ENCODE measurements around the gene DENND1A. TPM values are rescaled to one million over a fixed set of nuclear protein-coding genes. Genes with fewer than 3 reads are reported as not detected.

Gene DENND1A
- total RNA-seq, 1 experiment from 2014 or later: 13.0 TPM

DNA sequence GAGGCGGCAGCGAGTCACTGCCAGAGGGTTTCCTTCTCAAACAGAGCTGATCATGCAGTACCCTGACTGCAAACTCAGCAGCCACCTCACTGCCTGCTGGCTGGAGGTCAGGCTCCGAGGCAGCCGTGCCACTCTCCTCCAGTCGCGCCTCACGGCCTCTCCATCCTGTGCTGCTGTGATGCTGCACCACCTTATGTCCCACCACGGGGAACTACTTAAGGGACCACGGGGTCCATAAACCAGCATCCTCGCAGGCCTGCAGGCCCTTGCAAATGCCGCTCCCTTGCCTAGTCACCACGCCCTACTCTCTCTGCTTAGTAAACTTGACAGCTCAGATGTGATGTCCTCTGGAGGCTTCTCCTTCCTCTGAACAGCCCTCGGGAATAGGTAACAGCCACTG lies 474.7 kb downstream of the DENND1A start:
- no peak overlapping the region for H3K27ac Mint-ChIP-seq (ENCODE audit: unreplicated experiment)
- intact Hi-C loops (cut with micrococcal nuclease; ENCODE audit: unreplicated experiment): no loop called here
- CTCF ChIA-PET: no interaction called here
- DNase-seq: no peak
- H3K4me1 Mint-ChIP-seq (ENCODE audit: low read depth, unreplicated experiment): no peaks in the 10 kb centered on the region
- TF ChIP-seq, protein P1, sequence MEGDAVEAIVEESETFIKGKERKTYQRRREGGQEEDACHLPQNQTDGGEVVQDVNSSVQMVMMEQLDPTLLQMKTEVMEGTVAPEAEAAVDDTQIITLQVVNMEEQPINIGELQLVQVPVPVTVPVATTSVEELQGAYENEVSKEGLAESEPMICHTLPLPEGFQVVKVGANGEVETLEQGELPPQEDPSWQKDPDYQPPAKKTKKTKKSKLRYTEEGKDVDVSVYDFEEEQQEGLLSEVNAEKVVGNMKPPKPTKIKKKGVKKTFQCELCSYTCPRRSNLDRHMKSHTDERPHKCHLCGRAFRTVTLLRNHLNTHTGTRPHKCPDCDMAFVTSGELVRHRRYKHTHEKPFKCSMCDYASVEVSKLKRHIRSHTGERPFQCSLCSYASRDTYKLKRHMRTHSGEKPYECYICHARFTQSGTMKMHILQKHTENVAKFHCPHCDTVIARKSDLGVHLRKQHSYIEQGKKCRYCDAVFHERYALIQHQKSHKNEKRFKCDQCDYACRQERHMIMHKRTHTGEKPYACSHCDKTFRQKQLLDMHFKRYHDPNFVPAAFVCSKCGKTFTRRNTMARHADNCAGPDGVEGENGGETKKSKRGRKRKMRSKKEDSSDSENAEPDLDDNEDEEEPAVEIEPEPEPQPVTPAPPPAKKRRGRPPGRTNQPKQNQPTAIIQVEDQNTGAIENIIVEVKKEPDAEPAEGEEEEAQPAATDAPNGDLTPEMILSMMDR (IDR thresholded peaks at IDR 0.05; ENCODE audit: unreplicated experiment): no peak
- no peaks in the 10 kb centered on the region for H3K27me3 Mint-ChIP-seq (ENCODE audit: unreplicated experiment)
- no peak overlapping the region for H3K4me3 Mint-ChIP-seq (ENCODE audit: low read depth, unreplicated experiment)
- no peaks in the 10 kb centered on the region for H3K36me3 Mint-ChIP-seq (ENCODE audit: insufficient read depth, unreplicated experiment)
- no peaks in the 10 kb centered on the region for H3K9me3 Mint-ChIP-seq (ENCODE audit: low read depth, unreplicated experiment)
- no TSS peak for BruUV-seq (replicated peaks)

DNA sequence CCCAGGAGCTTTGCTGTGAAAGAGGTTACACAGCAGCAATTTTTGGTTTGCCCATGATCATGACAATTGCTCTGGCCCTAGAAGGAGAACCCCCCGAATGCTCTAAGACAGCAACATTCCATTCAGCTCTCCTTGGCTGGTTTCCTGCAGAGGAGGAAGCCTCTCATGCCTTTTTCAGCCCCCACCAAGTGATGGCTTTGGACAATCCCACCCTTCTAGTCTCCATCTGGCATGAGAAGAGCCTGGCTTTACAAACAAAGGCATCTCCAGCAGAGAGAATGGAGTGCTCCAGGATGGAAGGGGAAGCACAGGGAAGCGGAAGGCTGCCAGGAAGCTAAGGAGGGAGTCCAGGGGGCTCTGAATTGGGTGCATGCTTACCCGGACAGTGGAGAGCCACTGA lies 475.6 kb downstream of the DENND1A start:
- Mint-ChIP-seq H3K4me3 (ENCODE audit: low read depth, unreplicated experiment) (no peak overlapping the region), H3K27ac (ENCODE audit: unreplicated experiment) (no peak overlapping the region), H3K4me1 (ENCODE audit: low read depth, unreplicated experiment) (no peaks in the 10 kb centered on the region), H3K27me3 (ENCODE audit: unreplicated experiment) (no peaks in the 10 kb centered on the region), H3K9me3 (ENCODE audit: low read depth, unreplicated experiment) (no peaks in the 10 kb centered on the region), H3K36me3 (ENCODE audit: insufficient read depth, unreplicated experiment) (no peaks in the 10 kb centered on the region)
- CTCF ChIA-PET: no interaction called here
- no TSS peak for BruUV-seq (replicated peaks)
- intact Hi-C loops (cut with micrococcal nuclease; ENCODE audit: unreplicated experiment): no loop called here
- no peak for DNase-seq
- TF ChIP-seq, protein P1 (IDR thresholded peaks at IDR 0.05; ENCODE audit: unreplicated experiment): no peak

GRCh38 chr9:123453831-123454321 lies 476.1 kb downstream of the DENND1A start:
- DNase-seq: no peak
- Mint-ChIP-seq H3K4me3 (ENCODE audit: low read depth, unreplicated experiment) (no peak overlapping the region), H3K9me3 (ENCODE audit: low read depth, unreplicated experiment) (no peaks in the 10 kb centered on the region), H3K27ac (ENCODE audit: unreplicated experiment) (no peak overlapping the region), H3K36me3 (ENCODE audit: insufficient read depth, unreplicated experiment) (no peaks in the 10 kb centered on the region), H3K4me1 (ENCODE audit: low read depth, unreplicated experiment) (no peaks in the 10 kb centered on the region), H3K27me3 (ENCODE audit: unreplicated experiment) (no peaks in the 10 kb centered on the region)
- BruUV-seq (replicated peaks): no TSS peak
- intact Hi-C loops (cut with micrococcal nuclease; ENCODE audit: unreplicated experiment): no loop called here
- CTCF ChIA-PET: no interaction called here
- TF ChIP-seq, protein P1 (IDR thresholded peaks at IDR 0.05; ENCODE audit: unreplicated experiment): no peak

DNA sequence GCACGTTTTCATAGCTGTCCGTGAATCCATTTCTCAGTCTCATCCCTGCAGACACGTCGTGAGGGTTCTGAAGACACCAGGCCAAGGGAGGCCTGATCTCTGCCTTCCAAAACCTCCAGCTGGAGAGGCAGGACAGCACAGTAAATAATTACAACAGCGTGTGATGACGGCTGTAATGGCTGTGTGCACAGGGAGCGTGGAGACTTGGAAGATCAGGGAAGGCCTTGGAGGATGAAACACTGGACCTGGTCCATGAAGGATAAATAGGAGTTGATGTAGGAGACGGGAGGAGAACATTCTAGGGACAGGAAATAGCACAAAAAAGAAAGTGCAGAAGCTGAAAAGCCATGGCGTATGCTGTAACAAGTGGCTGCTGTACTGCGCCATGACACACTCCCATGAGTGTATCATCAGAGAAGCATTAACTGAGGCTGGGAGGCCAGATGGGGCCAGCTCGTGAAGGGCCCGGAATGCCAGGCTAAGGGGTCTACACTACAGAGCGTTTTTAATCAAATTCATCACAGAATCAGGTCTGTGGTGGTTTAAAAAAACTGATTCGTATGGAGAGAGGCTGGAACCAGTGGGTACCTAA lies 476.8 kb downstream of the DENND1A start:
- Mint-ChIP-seq H3K4me1 (ENCODE audit: low read depth, unreplicated experiment) (no peaks in the 10 kb centered on the region), H3K27ac (ENCODE audit: unreplicated experiment) (no peak overlapping the region), H3K4me3 (ENCODE audit: low read depth, unreplicated experiment) (no peak overlapping the region), H3K9me3 (ENCODE audit: low read depth, unreplicated experiment) (no peaks in the 10 kb centered on the region), H3K36me3 (ENCODE audit: insufficient read depth, unreplicated experiment) (no peaks in the 10 kb centered on the region), H3K27me3 (ENCODE audit: unreplicated experiment) (no peaks in the 10 kb centered on the region)
- BruUV-seq (replicated peaks): no TSS peak
- no peak for DNase-seq
- TF ChIP-seq, protein P1 (IDR thresholded peaks at IDR 0.05; ENCODE audit: unreplicated experiment): no peak
- CTCF ChIA-PET: no interaction called here
- intact Hi-C loops (cut with micrococcal nuclease; ENCODE audit: unreplicated experiment): no loop called here

All from Calu3 (cell line).